CD4-positive, alpha-beta T cell (primary cell): Measurements from ENCODE around the gene LRCH3. TPM values are rescaled to one million over a fixed set of nuclear protein-coding genes. Genes with fewer than 3 reads are reported as not detected.
A peak's percentile ranks its signal among the peaks of the same experiment; 100 is the strongest.

ENCODE experiments used
- ATAC-seq: fragments of 200-7000 bp; cut with Tn5 transposase; one replicate; pipeline ENCODE4 v1.10.0; 2022; ENCODE audit warnings: mild to moderate bottlenecking; ENCODE audit not compliant: poor library complexity
- CTCF ChIA-PET: fragments of 350-600 bp; sonication (Branson Sonifier 250); formaldehyde crosslinking; loops from one replicate; lab custom pipeline; 2021; ENCODE audit warnings: antibody characterized with exemption, inconsistent platforms; lab: Charles Lee
- POLR2A ChIA-PET: fragments of 350-600 bp; sonication (Branson Sonifier 250); formaldehyde crosslinking; loops from one replicate; lab custom pipeline; 2021; ENCODE audit warnings: antibody characterized with exemption, inconsistent platforms; lab: Charles Lee
- DNase-seq, 14 experiments: peaks; one replicate each; pipeline ENCODE4 v3.0.0-alpha.2; 2013 to 2020; ENCODE audit warnings: mixed read lengths in 2 of 14
- H3K27ac ChIP-seq, 2 donors: one replicate each; pipeline versions ENCODE4 v1.5.1 to v1.7.0; 2013; ENCODE audit warnings: low read length in 2 of 2, low read depth in 1 of 2, mild to moderate bottlenecking in 1 of 2
- H3K27me3 ChIP-seq, 2 experiments: 1 replicate in 1 of 2; 2 replicates in 1 of 2; pipeline versions ENCODE4 v1.6.1 to v1.7.0; 2013; ENCODE audit warnings: low read length in 2 of 2, control low read depth in 1 of 2, mild to moderate bottlenecking in 1 of 2, moderate library complexity in 1 of 2; ENCODE audit not compliant: insufficient read depth in 2 of 2, control insufficient read depth in 1 of 2
- H3K36me3 ChIP-seq: one replicate; pipeline ENCODE4 v1.6.1; 2013; ENCODE audit warnings: low read length, control low read depth; ENCODE audit not compliant: insufficient read depth
- H3K4me1 ChIP-seq: one replicate; pipeline ENCODE4 v1.6.1; 2013; ENCODE audit warnings: low read length, control low read depth; ENCODE audit not compliant: insufficient read depth
- H3K4me3 ChIP-seq: one replicate; pipeline ENCODE4 v1.5.1; 2013; ENCODE audit warnings: mild to moderate bottlenecking, low read length, moderate library complexity
- H3K9me3 ChIP-seq, 2 experiments: 1 replicate in 1 of 2; 2 replicates in 1 of 2; pipeline versions ENCODE4 v1.6.1 to v1.7.0; 2013; ENCODE audit warnings: low read length in 2 of 2, mild to moderate bottlenecking in 2 of 2, control low read depth in 1 of 2, moderate library complexity in 1 of 2; ENCODE audit not compliant: control insufficient read depth in 1 of 2, insufficient read depth in 1 of 2
- H3K27ac Mint-ChIP-seq: one replicate; pipeline ENCODE4 v1.8.0; 2020; ENCODE audit warnings: mixed read lengths
- H3K27me3 Mint-ChIP-seq: one replicate; pipeline ENCODE4 v1.8.0; 2021; ENCODE audit warnings: mixed read lengths
- H3K36me3 Mint-ChIP-seq: one replicate; pipeline ENCODE4 v1.8.0; 2021; ENCODE audit warnings: low read depth, mixed read lengths
- H3K4me1 Mint-ChIP-seq: one replicate; pipeline ENCODE4 v1.8.0; 2021; ENCODE audit warnings: low read depth, mixed read lengths
- H3K4me3 Mint-ChIP-seq: one replicate; pipeline ENCODE4 v1.8.0; 2020; ENCODE audit warnings: mild to moderate bottlenecking, mixed read lengths
- H3K9me3 Mint-ChIP-seq: one replicate; pipeline ENCODE4 v1.8.0; 2020; ENCODE audit warnings: mixed read lengths
- CTCF ChIP-seq: fragments of 200-600 bp; IDR thresholded peaks from one replicate; pipeline ENCODE4 v1.8.0; 2022; ENCODE audit warnings: antibody characterized with exemption, mild to moderate bottlenecking
- intact Hi-C, 2 experiments: fragments of 100-400 bp; cut with DNase I in 1 of 2; cut with micrococcal nuclease in 1 of 2; formaldehyde crosslinking; loops; one replicate each; pipeline versions ENCODE4 v1.15.1 to v1.9.0; 2023 to 2025; cut with DNase I, micrococcal nuclease
- polyA plus RNA-seq, 2 donors: library from polyadenylated mRNA; unstranded; fragments of 120-200 nt; gene quantifications; one replicate each; pipeline ENCODE4 v1.2.1, GENCODE V29; 2013
- total RNA-seq, 174 experiments: library from RNA in 2 of 174; stranded (reverse) in 2 of 174; gene quantifications; one replicate each; pipeline ENCODE4 v1.2.3 and lab custom pipeline; 2021 to 2026

Gene LRCH3
- total RNA-seq (10 to 100 TPM; 31.5 to 37.6 TPM), total RNA-seq (lab: John Stamatoyannopoulos, UW) (40.0 to 186 (median 77.1) reads per million in 172 experiments)
- 30.5 TPM for polyA plus RNA-seq (2013, experiment 1 of 2)
- 39.4 TPM for polyA plus RNA-seq (2013, experiment 2 of 2)

GRCh38 chr3:197791113-197791891 is at the start of gene LRCH3:
TSS of gene LRCH3 (plus strand) at chr3:197791254. CDS start at chr3:197791279, 25 bp downstream.
- ChIA-PET POLR2A (interaction anchor here (0.9 to 3.9 kb wide), 12 partner anchors 9 to 79 kb away, joined by 3 to 37 read pairs (median 8); partner anchors contain the start of genes FYTTD1 and RUBCN), CTCF (interaction anchor here (1.2 kb wide), 1 partner anchor 38 kb away, joined by 4 read pairs; no protein-coding TSS in a partner anchor)
- Mint-ChIP-seq H3K4me1 (peaks cover 57% of the 10 kb centered on the region), H3K27me3 (no peaks in the 10 kb centered on the region), H3K9me3 (no peaks in the 10 kb centered on the region), H3K27ac (peak within 1 kb of the TSS; percentile 98), H3K36me3 (peaks cover 27% of the 10 kb centered on the region), H3K4me3 (peak within 1 kb of the TSS; percentile 95)
- Histone ChIP-seq H3K4me1 (peaks cover 25% of the 10 kb centered on the region), H3K27me3 (no peaks in the 10 kb centered on the region), H3K27ac (peak within 1 kb of the TSS; percentile 92 to 97), H3K4me3 (peak within 1 kb of the TSS; percentile 97), H3K36me3 (no peaks in the 10 kb centered on the region), H3K9me3 (no peaks in the 10 kb centered on the region)
- no peak for TF ChIP-seq CTCF
- DNase-seq (peak; percentile 68 to 90 (median 77)), ATAC-seq (peak; percentile 72)
- intact Hi-C loops, result loop anchor here in 1 of 2 experiments (5.0 kb wide), 2 partner anchors 39 to 79 kb away; no protein-coding TSS in a partner anchor

GRCh38 chr3:197742787-197743186 is 48.3 kb upstream of the LRCH3 start:
- POLR2A ChIA-PET, result interaction anchor here (0.6 to 1.2 kb wide), 3 partner anchors 31 to 66 kb away, joined by 3 to 5 read pairs (median 3); partner anchors contain the start of gene LRCH3

GRCh38 chr3:197746209-197746608 is 44.8 kb upstream of the LRCH3 start:
- intact Hi-C loops, result no loop called here
- POLR2A ChIA-PET, result interaction anchor here (0.7 kb wide), 1 partner anchor 951 kb away, joined by 3 read pairs; no protein-coding TSS in a partner anchor
- CTCF ChIA-PET, result no interaction called here

More at GRCh38 chr3:197742787-197743186, 48.3 kb upstream of the LRCH3 start:
- no peak for DNase-seq
- Histone ChIP-seq H3K27ac (no peak overlapping the region), H3K9me3 (no peaks in the 10 kb centered on the region), H3K36me3 (no peaks in the 10 kb centered on the region), H3K27me3 (no peaks in the 10 kb centered on the region), H3K4me3 (no peak overlapping the region), H3K4me1 (peaks cover 3% of the 10 kb centered on the region)
- H3K4me3 Mint-ChIP-seq, result no peak overlapping the region
- no peaks in the 10 kb centered on the region for H3K9me3 Mint-ChIP-seq
- H3K36me3 Mint-ChIP-seq, result no peaks in the 10 kb centered on the region
- CTCF ChIA-PET, result no interaction called here
- intact Hi-C loops, result no loop called here
- ATAC-seq, result no peak
- H3K4me1 Mint-ChIP-seq, result peaks cover 3% of the 10 kb centered on the region
- no peak overlapping the region for H3K27ac Mint-ChIP-seq
- no peaks in the 10 kb centered on the region for H3K27me3 Mint-ChIP-seq
- no peak for TF ChIP-seq CTCF

More at GRCh38 chr3:197746209-197746608, 44.8 kb upstream of the LRCH3 start:
- no peak overlapping the region for H3K4me3 ChIP-seq
- DNase-seq, result no peak
- TF ChIP-seq CTCF, result no peak
- H3K27me3 ChIP-seq, result no peaks in the 10 kb centered on the region
- no peak for ATAC-seq
- Mint-ChIP-seq H3K4me3 (no peak overlapping the region), H3K27ac (no peak overlapping the region), H3K4me1 (peaks cover 21% of the 10 kb centered on the region), H3K27me3 (no peaks in the 10 kb centered on the region), H3K36me3 (peaks cover 14% of the 10 kb centered on the region), H3K9me3 (no peaks in the 10 kb centered on the region)
- H3K36me3 ChIP-seq, result no peaks in the 10 kb centered on the region
- H3K4me1 ChIP-seq, result peaks cover 6% of the 10 kb centered on the region
- no peak overlapping the region for H3K27ac ChIP-seq
- no peaks in the 10 kb centered on the region for H3K9me3 ChIP-seq
